ENCODE measurements around the gene TBC1D9B.

DNA sequence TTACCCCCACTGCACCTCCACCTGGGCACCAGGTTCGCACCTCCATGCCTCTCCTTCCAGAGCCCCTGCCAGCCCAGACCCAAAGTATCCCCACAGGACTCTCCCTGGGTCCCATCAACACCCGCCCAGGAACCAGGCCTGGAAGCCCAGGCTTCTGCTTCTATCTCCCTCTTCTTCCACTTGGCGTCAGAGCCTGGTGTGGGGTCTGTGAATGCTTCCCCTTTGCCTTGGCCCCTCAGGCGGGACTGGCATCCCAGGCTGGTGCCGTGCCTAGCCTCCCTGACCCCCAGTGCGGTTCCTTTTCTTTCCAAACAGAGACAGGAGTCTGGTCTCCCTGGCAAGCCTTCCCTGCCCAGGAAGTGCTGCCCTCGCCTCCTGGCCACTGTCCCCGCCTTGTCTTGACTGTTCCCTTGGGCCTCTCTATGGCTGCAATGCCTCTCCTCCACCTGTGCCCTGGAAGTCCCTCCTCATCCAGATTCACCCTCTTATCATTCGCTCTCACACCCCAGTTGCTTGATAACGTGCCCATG lies 7.8 kb upstream of the TBC1D9B start:
- TF ChIP-seq, protein P1, sequence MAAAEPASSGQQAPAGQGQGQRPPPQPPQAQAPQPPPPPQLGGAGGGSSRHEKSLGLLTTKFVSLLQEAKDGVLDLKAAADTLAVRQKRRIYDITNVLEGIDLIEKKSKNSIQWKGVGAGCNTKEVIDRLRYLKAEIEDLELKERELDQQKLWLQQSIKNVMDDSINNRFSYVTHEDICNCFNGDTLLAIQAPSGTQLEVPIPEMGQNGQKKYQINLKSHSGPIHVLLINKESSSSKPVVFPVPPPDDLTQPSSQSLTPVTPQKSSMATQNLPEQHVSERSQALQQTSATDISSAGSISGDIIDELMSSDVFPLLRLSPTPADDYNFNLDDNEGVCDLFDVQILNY (CRISPR knock-in tag; IDR thresholded peaks at IDR 0.05) = no peak
- TF ChIP-seq TEAD1 (CRISPR knock-in tag; IDR thresholded peaks at IDR 0.05) (no peak), FOXK1 (CRISPR knock-in tag; IDR thresholded peaks at IDR 0.05) (no peak), CREB1 (CRISPR knock-in tag; IDR thresholded peaks at IDR 0.05) (no peak), PRRX2 (CRISPR knock-in tag; IDR thresholded peaks at IDR 0.05) (no peak), FOXJ3 (CRISPR knock-in tag; IDR thresholded peaks at IDR 0.05; ENCODE audit: borderline replicate concordance) (no peak), NFE2L1 (CRISPR knock-in tag; IDR thresholded peaks at IDR 0.05) (no peak), ELF4 (CRISPR knock-in tag; IDR thresholded peaks at IDR 0.05; ENCODE audit: low read depth) (no peak)
- TF ChIP-seq, protein P2, sequence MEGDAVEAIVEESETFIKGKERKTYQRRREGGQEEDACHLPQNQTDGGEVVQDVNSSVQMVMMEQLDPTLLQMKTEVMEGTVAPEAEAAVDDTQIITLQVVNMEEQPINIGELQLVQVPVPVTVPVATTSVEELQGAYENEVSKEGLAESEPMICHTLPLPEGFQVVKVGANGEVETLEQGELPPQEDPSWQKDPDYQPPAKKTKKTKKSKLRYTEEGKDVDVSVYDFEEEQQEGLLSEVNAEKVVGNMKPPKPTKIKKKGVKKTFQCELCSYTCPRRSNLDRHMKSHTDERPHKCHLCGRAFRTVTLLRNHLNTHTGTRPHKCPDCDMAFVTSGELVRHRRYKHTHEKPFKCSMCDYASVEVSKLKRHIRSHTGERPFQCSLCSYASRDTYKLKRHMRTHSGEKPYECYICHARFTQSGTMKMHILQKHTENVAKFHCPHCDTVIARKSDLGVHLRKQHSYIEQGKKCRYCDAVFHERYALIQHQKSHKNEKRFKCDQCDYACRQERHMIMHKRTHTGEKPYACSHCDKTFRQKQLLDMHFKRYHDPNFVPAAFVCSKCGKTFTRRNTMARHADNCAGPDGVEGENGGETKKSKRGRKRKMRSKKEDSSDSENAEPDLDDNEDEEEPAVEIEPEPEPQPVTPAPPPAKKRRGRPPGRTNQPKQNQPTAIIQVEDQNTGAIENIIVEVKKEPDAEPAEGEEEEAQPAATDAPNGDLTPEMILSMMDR (IDR thresholded peaks at IDR 0.05) = no peak
- TF ChIP-seq, protein P3, sequence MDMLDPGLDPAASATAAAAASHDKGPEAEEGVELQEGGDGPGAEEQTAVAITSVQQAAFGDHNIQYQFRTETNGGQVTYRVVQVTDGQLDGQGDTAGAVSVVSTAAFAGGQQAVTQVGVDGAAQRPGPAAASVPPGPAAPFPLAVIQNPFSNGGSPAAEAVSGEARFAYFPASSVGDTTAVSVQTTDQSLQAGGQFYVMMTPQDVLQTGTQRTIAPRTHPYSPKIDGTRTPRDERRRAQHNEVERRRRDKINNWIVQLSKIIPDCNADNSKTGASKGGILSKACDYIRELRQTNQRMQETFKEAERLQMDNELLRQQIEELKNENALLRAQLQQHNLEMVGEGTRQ (CRISPR knock-in tag; IDR thresholded peaks at IDR 0.05) = no peak
- TF ChIP-seq, protein P4, sequence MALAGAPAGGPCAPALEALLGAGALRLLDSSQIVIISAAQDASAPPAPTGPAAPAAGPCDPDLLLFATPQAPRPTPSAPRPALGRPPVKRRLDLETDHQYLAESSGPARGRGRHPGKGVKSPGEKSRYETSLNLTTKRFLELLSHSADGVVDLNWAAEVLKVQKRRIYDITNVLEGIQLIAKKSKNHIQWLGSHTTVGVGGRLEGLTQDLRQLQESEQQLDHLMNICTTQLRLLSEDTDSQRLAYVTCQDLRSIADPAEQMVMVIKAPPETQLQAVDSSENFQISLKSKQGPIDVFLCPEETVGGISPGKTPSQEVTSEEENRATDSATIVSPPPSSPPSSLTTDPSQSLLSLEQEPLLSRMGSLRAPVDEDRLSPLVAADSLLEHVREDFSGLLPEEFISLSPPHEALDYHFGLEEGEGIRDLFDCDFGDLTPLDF (CRISPR knock-in tag; IDR thresholded peaks at IDR 0.05) = no peak
- TF ChIP-seq, protein P5, sequence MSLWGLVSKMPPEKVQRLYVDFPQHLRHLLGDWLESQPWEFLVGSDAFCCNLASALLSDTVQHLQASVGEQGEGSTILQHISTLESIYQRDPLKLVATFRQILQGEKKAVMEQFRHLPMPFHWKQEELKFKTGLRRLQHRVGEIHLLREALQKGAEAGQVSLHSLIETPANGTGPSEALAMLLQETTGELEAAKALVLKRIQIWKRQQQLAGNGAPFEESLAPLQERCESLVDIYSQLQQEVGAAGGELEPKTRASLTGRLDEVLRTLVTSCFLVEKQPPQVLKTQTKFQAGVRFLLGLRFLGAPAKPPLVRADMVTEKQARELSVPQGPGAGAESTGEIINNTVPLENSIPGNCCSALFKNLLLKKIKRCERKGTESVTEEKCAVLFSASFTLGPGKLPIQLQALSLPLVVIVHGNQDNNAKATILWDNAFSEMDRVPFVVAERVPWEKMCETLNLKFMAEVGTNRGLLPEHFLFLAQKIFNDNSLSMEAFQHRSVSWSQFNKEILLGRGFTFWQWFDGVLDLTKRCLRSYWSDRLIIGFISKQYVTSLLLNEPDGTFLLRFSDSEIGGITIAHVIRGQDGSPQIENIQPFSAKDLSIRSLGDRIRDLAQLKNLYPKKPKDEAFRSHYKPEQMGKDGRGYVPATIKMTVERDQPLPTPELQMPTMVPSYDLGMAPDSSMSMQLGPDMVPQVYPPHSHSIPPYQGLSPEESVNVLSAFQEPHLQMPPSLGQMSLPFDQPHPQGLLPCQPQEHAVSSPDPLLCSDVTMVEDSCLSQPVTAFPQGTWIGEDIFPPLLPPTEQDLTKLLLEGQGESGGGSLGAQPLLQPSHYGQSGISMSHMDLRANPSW (CRISPR knock-in tag; conservative IDR thresholded peaks at IDR 0.05; ENCODE audit: low read depth) = no peak
- TF ChIP-seq, protein P6, sequence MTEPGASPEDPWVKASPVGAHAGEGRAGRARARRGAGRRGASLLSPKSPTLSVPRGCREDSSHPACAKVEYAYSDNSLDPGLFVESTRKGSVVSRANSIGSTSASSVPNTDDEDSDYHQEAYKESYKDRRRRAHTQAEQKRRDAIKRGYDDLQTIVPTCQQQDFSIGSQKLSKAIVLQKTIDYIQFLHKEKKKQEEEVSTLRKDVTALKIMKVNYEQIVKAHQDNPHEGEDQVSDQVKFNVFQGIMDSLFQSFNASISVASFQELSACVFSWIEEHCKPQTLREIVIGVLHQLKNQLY (CRISPR knock-in tag; IDR thresholded peaks at IDR 0.05) = no peak
